Body of pancreas (tissue), 4 donors: ENCODE data around the gene KCNAB3. TPM values are rescaled to one million over a fixed set of nuclear protein-coding genes. Genes with fewer than 3 reads are reported as not detected.

Source experiments
- ATAC-seq: fragments of 150-250 bp; one replicate; pipeline ENCODE4 v1.9.1; 2016
- DNase-seq, 4 donors: peaks; one replicate each; pipeline ENCODE4 v3.0.0-alpha.2; 2019
- H3K27ac ChIP-seq, 4 donors: fragments of 200-600 bp; sonication (generic); 1 replicate in 3 of 4; 2 replicates in 1 of 4; pipeline versions ENCODE4 v1.5.1 to v1.6.1; 2016 to 2019; ENCODE audit warnings: mild to moderate bottlenecking in 1 of 4, mixed read lengths in 1 of 4, moderate library complexity in 1 of 4
- H3K27me3 ChIP-seq, 2 donors: fragments of 200-600 bp; sonication (generic); one replicate each; pipeline ENCODE4 v1.6.0; 2016; ENCODE audit warnings: mild to moderate bottlenecking in 1 of 2
- H3K36me3 ChIP-seq, 2 donors: fragments of 200-600 bp; sonication (generic); replicated peaks in 1 of 2; 2 replicates each; pipeline ENCODE4 v1.5.1; 2016; ENCODE audit warnings: low read depth in 2 of 2; ENCODE audit not compliant: insufficient read depth in 1 of 2
- H3K4me1 ChIP-seq: fragments of 200-600 bp; sonication (generic); one replicate; pipeline ENCODE4 v1.6.0; 2016
- H3K4me3 ChIP-seq, 2 donors: fragments of 200-600 bp; sonication (generic); 1 replicate in 1 of 2; 2 replicates in 1 of 2; pipeline ENCODE4 v1.5.1; 2016 to 2019
- H3K9me3 ChIP-seq, 3 donors: fragments of 200-600 bp; sonication (generic); 1 replicate in 2 of 3; 2 replicates in 1 of 3; pipeline ENCODE4 v1.5.1; 2016
- CTCF ChIP-seq, 7 experiments: fragments of 450-650 bp in 4 of 7; fragments of 200-600 bp in 3 of 7; sonication (generic) in 3 of 7; IDR thresholded peaks; one replicate each; pipeline ENCODE4 v1.5.1; 2016 to 2019; ENCODE audit warnings: antibody characterized with exemption in 7 of 7
- POLR2A ChIP-seq, 3 donors: fragments of 450-650 bp; IDR thresholded peaks; one replicate each; pipeline ENCODE4 v1.6.1; 2016; ENCODE audit warnings: antibody characterized with exemption in 3 of 3, mild to moderate bottlenecking in 2 of 3
- WGBS, 2 donors: methylation state at CpG; one replicate each; pipeline ENCODE4 v1.1.5; 2017; 5-methylcytosine and 5-hydroxymethylcytosine counted together
- intact Hi-C: fragments of 100-400 bp; cut with DNase I; formaldehyde crosslinking; loops from one replicate; pipeline ENCODE4 v1.15.1; 2023
- total RNA-seq, 2 donors: library from RNA; depleted of rRNA; stranded (reverse); fragments of >200 nt; gene quantifications; one replicate each; pipeline ENCODE4 v1.1.0, GENCODE V29; 2016

KCNAB3 gene
- total RNA-seq, 2 donors from 2014 or later, result 1.3 to 1.6 TPM

GRCh38 chr17:7912927-7913524, 16.6 kb downstream of the KCNAB3 start:
- intact Hi-C loops, result loop anchor here (5.0 kb wide), 1 partner anchor 74 kb away; no protein-coding TSS in a partner anchor
- H3K27ac ChIP-seq, result peak overlapping the region in 1 of 4 donors; percentile 32
- WGBS, 2 donors, result 30 to 48% methylated on average over 3 of the region's 3 CpGs

GRCh38 chr17:7911116-7911515, 18.5 kb downstream of the KCNAB3 start:
- 72 to 76% methylated on average over 9 of the region's 9 CpGs for WGBS, 2 donors
- H3K36me3 ChIP-seq, result peaks cover 0 to 28% of the 10 kb centered on the region in 2 donors
- no peak for ATAC-seq

More at GRCh38 chr17:7912927-7913524, 16.6 kb downstream of the KCNAB3 start:
- Histone ChIP-seq H3K4me1 (peaks cover 23% of the 10 kb centered on the region), H3K27me3 (no peaks in the 10 kb centered on the region), H3K4me3 (no peak overlapping the region), H3K36me3 (peaks cover 0 to 14% of the 10 kb centered on the region in 2 donors), H3K9me3 (no peaks in the 10 kb centered on the region)
- DNase-seq (peak in 3 of 4 donors; percentile 40 to 74 (median 45)), ATAC-seq (peak; percentile 34)
- no peak for TF ChIP-seq POLR2A (IDR thresholded peaks at IDR 0.05)
- TF ChIP-seq CTCF (IDR thresholded peaks at IDR 0.05), result peak; percentile 38 to 93 (median 83)

GRCh38 chr17:7910711-7911110, 18.9 kb downstream of the KCNAB3 start:
- no peak overlapping the region for H3K4me3 ChIP-seq
- peaks cover 13% of the 10 kb centered on the region for H3K4me1 ChIP-seq
- no peak overlapping the region for H3K27ac ChIP-seq
- intact Hi-C loops, result loop anchor here (5.0 kb wide), 1 partner anchor 77 kb away; no protein-coding TSS in a partner anchor
- WGBS, 2 donors, result 94 to 99% methylated on average over 13 of the region's 13 CpGs
- DNase-seq (no peak), ATAC-seq (no peak)
- H3K36me3 ChIP-seq, result peaks cover 0 to 30% of the 10 kb centered on the region in 2 donors
- no peaks in the 10 kb centered on the region for H3K9me3 ChIP-seq
- TF ChIP-seq POLR2A (IDR thresholded peaks at IDR 0.05), result no peak
- TF ChIP-seq CTCF (IDR thresholded peaks at IDR 0.05), result no peak
- H3K27me3 ChIP-seq, result no peaks in the 10 kb centered on the region

More at GRCh38 chr17:7911116-7911515, 18.5 kb downstream of the KCNAB3 start:
- no peak for DNase-seq
- peaks cover 15% of the 10 kb centered on the region for H3K4me1 ChIP-seq
- no peaks in the 10 kb centered on the region for H3K27me3 ChIP-seq
- no peaks in the 10 kb centered on the region for H3K9me3 ChIP-seq
- no peak overlapping the region for H3K4me3 ChIP-seq
- H3K27ac ChIP-seq, result no peak overlapping the region
- TF ChIP-seq POLR2A (IDR thresholded peaks at IDR 0.05) (no peak), CTCF (IDR thresholded peaks at IDR 0.05) (no peak)
- intact Hi-C loops, result loop anchor here (5.0 kb wide), 1 partner anchor 76 kb away; no protein-coding TSS in a partner anchor

- ATAC-seq, result no peak
- Histone ChIP-seq H3K9me3 (no peaks in the 10 kb centered on the region), H3K4me1 (peaks cover 10% of the 10 kb centered on the region), H3K36me3 (peaks cover 0 to 32% of the 10 kb centered on the region in 2 donors), H3K27me3 (no peaks in the 10 kb centered on the region), H3K4me3 (no peak overlapping the region), H3K27ac (no peak overlapping the region)
- DNase-seq, result no peak
- 97 to 98% methylated on average over 15 of the region's 15 CpGs for WGBS, 2 donors
- intact Hi-C loops, result loop anchor here (5.0 kb wide), 1 partner anchor 77 kb away; no protein-coding TSS in a partner anchor
- TF ChIP-seq CTCF (IDR thresholded peaks at IDR 0.05) (no peak), POLR2A (IDR thresholded peaks at IDR 0.05) (no peak)
Observed at GRCh38 chr17:7910281-7910680, 19.4 kb downstream of the KCNAB3 start.
